ENCODE data around the gene TMEM44.

Gene TMEM44

GRCh38 chr3:194598771-194599557, 34.3 kb downstream of the TMEM44 start:
- H3K4me3 ChIP-seq (ENCODE audit: control insufficient read depth, low read depth, low read length): no peak overlapping the region
- DNase-seq (ENCODE audit: low read depth): peak; percentile 73
- no peak for TF ChIP-seq CTCF (IDR thresholded peaks at IDR 0.05; ENCODE audit: control insufficient read depth, insufficient read depth, low read depth, low read length, missing control alignments)

GRCh38 chr3:194596906-194597305, 36.3 kb downstream of the TMEM44 start:
- DNase-seq (ENCODE audit: low read depth): no peak
- H3K4me3 ChIP-seq (ENCODE audit: control insufficient read depth, low read depth, low read length): no peak overlapping the region
- TF ChIP-seq CTCF (IDR thresholded peaks at IDR 0.05; ENCODE audit: control insufficient read depth, insufficient read depth, low read depth, low read length, missing control alignments): no peak

GRCh38 chr3:194592798-194593752, 40.1 kb downstream of the TMEM44 start:
- peak; percentile 5 for TF ChIP-seq CTCF (IDR thresholded peaks at IDR 0.05; ENCODE audit: control insufficient read depth, insufficient read depth, low read depth, low read length, missing control alignments)
- H3K4me3 ChIP-seq (ENCODE audit: control insufficient read depth, low read depth, low read length): no peak overlapping the region
- peak; percentile 100 for DNase-seq (ENCODE audit: low read depth)

GRCh38 chr3:194588741-194589140, 44.5 kb downstream of the TMEM44 start:
- peak; percentile 20 for DNase-seq (ENCODE audit: low read depth)
- TF ChIP-seq CTCF (IDR thresholded peaks at IDR 0.05; ENCODE audit: control insufficient read depth, insufficient read depth, low read depth, low read length, missing control alignments): no peak
- H3K4me3 ChIP-seq (ENCODE audit: control insufficient read depth, low read depth, low read length): no peak overlapping the region

GRCh38 chr3:194588236-194588635, 45.0 kb downstream of the TMEM44 start:
- no peak for TF ChIP-seq CTCF (IDR thresholded peaks at IDR 0.05; ENCODE audit: control insufficient read depth, insufficient read depth, low read depth, low read length, missing control alignments)
- H3K4me3 ChIP-seq (ENCODE audit: control insufficient read depth, low read depth, low read length): no peak overlapping the region
- no peak for DNase-seq (ENCODE audit: low read depth)

- no peak for DNase-seq (ENCODE audit: low read depth)
- H3K4me3 ChIP-seq (ENCODE audit: control insufficient read depth, low read depth, low read length): no peak overlapping the region
- TF ChIP-seq CTCF (IDR thresholded peaks at IDR 0.05; ENCODE audit: control insufficient read depth, insufficient read depth, low read depth, low read length, missing control alignments): no peak
These were observed 45.7 kb downstream of the TMEM44 start for GRCh38 chr3:194587438-194587931.
